H9 (cell line): ENCODE measurements around the gene MRPL37. TPM values are rescaled to one million over a fixed set of nuclear protein-coding genes. Genes with fewer than 3 reads are reported as not detected.
A peak's percentile ranks its signal among the peaks of the same experiment; 100 is the strongest.

Experiments used
- DNase-seq: peaks from one replicate; pipeline ENCODE4 v3.0.0-alpha.2; 2017
- H2AFZ ChIP-seq: one replicate; pipeline ENCODE4 v1.6.1; 2013; ENCODE audit warnings: mild to moderate bottlenecking, low read length, control low read depth, moderate library complexity
- H2AK5ac ChIP-seq: 2 replicates; pipeline ENCODE4 v1.6.1; 2013; ENCODE audit warnings: low read length, control low read depth, mixed read lengths; ENCODE audit not compliant: insufficient read length
- H2BK120ac ChIP-seq: one replicate; pipeline ENCODE4 v1.6.1; 2013; ENCODE audit warnings: low read depth, mild to moderate bottlenecking, low read length, control low read depth, inconsistent platforms; ENCODE audit not compliant: poor library complexity, severe bottlenecking
- H2BK12ac ChIP-seq: 2 replicates; pipeline ENCODE4 v1.6.1; 2013; ENCODE audit warnings: low read length, control low read depth, mixed read lengths, low read depth; ENCODE audit not compliant: insufficient read length
- H2BK15ac ChIP-seq: 2 replicates; pipeline ENCODE4 v1.6.1; 2013; ENCODE audit warnings: low read depth, low read length, control low read depth
- H2BK20ac ChIP-seq: one replicate; pipeline ENCODE4 v1.6.1; 2013; ENCODE audit warnings: low read depth, mild to moderate bottlenecking, low read length, control low read depth, inconsistent platforms; ENCODE audit not compliant: poor library complexity, severe bottlenecking
- H2BK5ac ChIP-seq: 2 replicates; pipeline ENCODE4 v1.6.1; 2013; ENCODE audit warnings: low read length, control low read depth, mixed read lengths; ENCODE audit not compliant: insufficient read length
- H3K14ac ChIP-seq: 2 replicates; pipeline ENCODE4 v1.6.1; 2013; ENCODE audit warnings: low read length, control low read depth; ENCODE audit not compliant: insufficient read depth
- H3K18ac ChIP-seq: 2 replicates; pipeline ENCODE4 v1.6.1; 2013; ENCODE audit warnings: low read depth, mild to moderate bottlenecking, mixed read lengths, low read length, control low read depth; ENCODE audit not compliant: insufficient read length
- H3K23ac ChIP-seq: 2 replicates; pipeline ENCODE4 v1.6.1; 2013; ENCODE audit warnings: low read length, control low read depth, mixed read lengths, low read depth; ENCODE audit not compliant: insufficient read length
- H3K23me2 ChIP-seq: 2 replicates; pipeline ENCODE4 v1.6.1; 2013; ENCODE audit warnings: low read depth, mild to moderate bottlenecking, mixed read lengths, low read length, control low read depth; ENCODE audit not compliant: insufficient read length, poor library complexity, severe bottlenecking
- H3K27ac ChIP-seq: 2 replicates; pipeline ENCODE4 v1.5.1; 2013; ENCODE audit warnings: low read length, control low read depth, mixed read lengths, low read depth; ENCODE audit not compliant: insufficient read length
- H3K27me3 ChIP-seq: 2 replicates; pipeline ENCODE4 v1.6.1; 2013; ENCODE audit warnings: low read length, control low read depth, inconsistent platforms; ENCODE audit not compliant: insufficient read depth
- H3K4ac ChIP-seq: 2 replicates; pipeline ENCODE4 v1.6.1; 2013; ENCODE audit warnings: low read depth, mild to moderate bottlenecking, control low read depth, inconsistent platforms, low read length, moderate library complexity
- H3K4me1 ChIP-seq: 2 replicates; pipeline ENCODE4 v1.6.1; 2013; ENCODE audit warnings: low read length, control low read depth, inconsistent platforms; ENCODE audit not compliant: insufficient read depth
- H3K4me2 ChIP-seq: 2 replicates; pipeline ENCODE4 v1.6.1; 2013; ENCODE audit warnings: low read length, control low read depth, mixed read lengths; ENCODE audit not compliant: insufficient read length, insufficient read depth
- H3K56ac ChIP-seq: 2 replicates; pipeline ENCODE4 v1.6.1; 2013; ENCODE audit warnings: low read depth, mild to moderate bottlenecking, mixed read lengths, low read length, control low read depth; ENCODE audit not compliant: insufficient read length
- H3K79me1 ChIP-seq: 2 replicates; pipeline ENCODE4 v1.6.1; 2013; ENCODE audit warnings: low read depth, mild to moderate bottlenecking, moderate library complexity, low read length, control low read depth, inconsistent platforms; ENCODE audit not compliant: insufficient read depth, poor library complexity, severe bottlenecking
- H3K79me2 ChIP-seq: 2 replicates; pipeline ENCODE4 v1.6.1; 2013; ENCODE audit warnings: low read length, control low read depth, inconsistent platforms; ENCODE audit not compliant: insufficient read depth
- H3K9ac ChIP-seq: 2 replicates; pipeline ENCODE4 v1.6.1; 2013; ENCODE audit warnings: low read length, control low read depth, mixed read lengths; ENCODE audit not compliant: insufficient read length; ENCODE audit errors: extremely low read depth
- H3K9me3 ChIP-seq: one replicate; pipeline ENCODE4 v1.6.1; 2013; ENCODE audit warnings: low read depth, low read length, inconsistent platforms; ENCODE audit not compliant: control insufficient read depth
- H3T11ph ChIP-seq: one replicate; pipeline ENCODE4 v1.6.1; 2013; ENCODE audit warnings: mild to moderate bottlenecking, low read length, control low read depth, inconsistent platforms
- H4K20me1 ChIP-seq: one replicate; pipeline ENCODE4 v1.6.1; 2013; ENCODE audit not compliant: control insufficient read depth, insufficient read length, insufficient read depth
- H4K5ac ChIP-seq: 2 replicates; pipeline ENCODE4 v1.6.1; 2013; ENCODE audit warnings: low read depth, mild to moderate bottlenecking, mixed read lengths, low read length, control low read depth; ENCODE audit not compliant: insufficient read length
- H4K8ac ChIP-seq: replicated peaks from 2 replicates; pipeline ENCODE4 v1.6.1; 2013; ENCODE audit warnings: low read length, control low read depth, mixed read lengths, low read depth; ENCODE audit not compliant: insufficient read length
- H4K91ac ChIP-seq: 2 replicates; pipeline ENCODE4 v1.6.1; 2013; ENCODE audit warnings: low read depth, mild to moderate bottlenecking, moderate library complexity, mixed read lengths, low read length, control low read depth; ENCODE audit not compliant: insufficient read length
- H3K27ac Mint-ChIP-seq, 3 experiments: 2 replicates in 2 of 3; 3 replicates in 1 of 3; pipeline ENCODE4 v1.8.0; 2020 to 2021; ENCODE audit warnings: mixed read lengths in 3 of 3, mild to moderate bottlenecking in 1 of 3, moderate library complexity in 1 of 3
- H3K27me3 Mint-ChIP-seq: 2 replicates; pipeline ENCODE4 v1.8.0; 2021; ENCODE audit warnings: low read depth, mild to moderate bottlenecking, moderate library complexity, mixed read lengths
- H3K36me3 Mint-ChIP-seq, 3 experiments: 2 replicates in 2 of 3; 3 replicates in 1 of 3; pipeline ENCODE4 v1.8.0; 2020 to 2021; ENCODE audit warnings: low read depth in 3 of 3, mixed read lengths in 3 of 3; ENCODE audit not compliant: insufficient read depth in 1 of 3
- H3K4me1 Mint-ChIP-seq, 2 experiments: 2 replicates each; pipeline ENCODE4 v1.8.0; 2020; ENCODE audit warnings: mixed read lengths in 2 of 2
- H3K4me3 Mint-ChIP-seq, 2 experiments: 2 replicates in 1 of 2; 3 replicates in 1 of 2; pipeline ENCODE4 v1.8.0; 2020 to 2021; ENCODE audit warnings: mild to moderate bottlenecking in 2 of 2, mixed read lengths in 2 of 2, moderate library complexity in 1 of 2
- H3K9me3 Mint-ChIP-seq, 2 experiments: 2 replicates in 1 of 2; 3 replicates in 1 of 2; pipeline ENCODE4 v1.8.0; 2020; ENCODE audit warnings: mild to moderate bottlenecking in 2 of 2, mixed read lengths in 2 of 2, moderate library complexity in 1 of 2
- WGBS: extraction: QIAGEN DNeasy Blood & Tissue Kit; methylation state at CpG from one replicate; pipeline ENCODE4 v1.1.7; 2013; ENCODE audit warnings: missing lambda C conversion rate, low lambda C conversion rate, mixed read lengths; ENCODE audit not compliant: insufficient read length; ENCODE audit errors: extremely low coverage; 5-methylcytosine and 5-hydroxymethylcytosine counted together
- total RNA-seq: library from RNA; stranded (reverse); gene quantifications from 2 replicates; pipeline ENCODE4 v1.2.1, GENCODE V29; 2021
- TF ChIP-seq, protein P1 (sequence below): fragments of 200-600 bp; sonication (generic); conservative IDR thresholded peaks from 3 replicates; pipeline ENCODE4 v1.8.0; 2021; ENCODE audit warnings: antibody characterized with exemption, mild to moderate bottlenecking

MRPL37 gene
- total RNA-seq, 1 experiment from 2014 or later = 123 TPM

- peak overlapping the region; percentile 32 to 69 (median 68); a peak in 3 of 7 replicates for H3K27ac Mint-ChIP-seq
- H3K9me3 Mint-ChIP-seq = no peaks in the 10 kb centered on the region
- H2BK120ac ChIP-seq = no peak overlapping the region
- H2BK20ac ChIP-seq = no peak overlapping the region
- H2BK15ac ChIP-seq = no peak overlapping the region
- peaks cover 3 to 28% (median 23%) of the 10 kb centered on the region in 3 experiments; a peak in 6 of 7 replicates for H3K36me3 Mint-ChIP-seq
- no peak overlapping the region for H2BK5ac ChIP-seq
- no peak overlapping the region for H2AK5ac ChIP-seq
- no peak overlapping the region for H3K4me2 ChIP-seq
- no peak for DNase-seq
- no peak overlapping the region for H2BK12ac ChIP-seq
- H3K9me3 ChIP-seq = no peaks in the 10 kb centered on the region
- H3K4me1 ChIP-seq = no peaks in the 10 kb centered on the region; the same call in 1 of the 2 replicates
- H3K27ac ChIP-seq = no peak overlapping the region
- no peaks in the 10 kb centered on the region for H3K23me2 ChIP-seq
- no peak overlapping the region for H3K9ac ChIP-seq
- no peak overlapping the region for H3K4me3 Mint-ChIP-seq
- no peak overlapping the region for H4K8ac ChIP-seq
- no CpG with 5 or more reads among the region's 5 CpGs for WGBS
- no peak overlapping the region for H3T11ph ChIP-seq
- H3K79me2 ChIP-seq = no peaks in the 10 kb centered on the region
- H3K4ac ChIP-seq = no peak overlapping the region
- no peak overlapping the region for H3K18ac ChIP-seq
- no peaks in the 10 kb centered on the region for H3K27me3 Mint-ChIP-seq
- H3K4me1 Mint-ChIP-seq = peaks cover 27 to 31% of the 10 kb centered on the region in 2 experiments
- H3K79me1 ChIP-seq = no peaks in the 10 kb centered on the region
- H4K91ac ChIP-seq = no peak overlapping the region
- H3K14ac ChIP-seq = no peak overlapping the region; the same call in 1 of the 2 replicates
- no peaks in the 10 kb centered on the region for H3K27me3 ChIP-seq
- TF ChIP-seq, protein P1, sequence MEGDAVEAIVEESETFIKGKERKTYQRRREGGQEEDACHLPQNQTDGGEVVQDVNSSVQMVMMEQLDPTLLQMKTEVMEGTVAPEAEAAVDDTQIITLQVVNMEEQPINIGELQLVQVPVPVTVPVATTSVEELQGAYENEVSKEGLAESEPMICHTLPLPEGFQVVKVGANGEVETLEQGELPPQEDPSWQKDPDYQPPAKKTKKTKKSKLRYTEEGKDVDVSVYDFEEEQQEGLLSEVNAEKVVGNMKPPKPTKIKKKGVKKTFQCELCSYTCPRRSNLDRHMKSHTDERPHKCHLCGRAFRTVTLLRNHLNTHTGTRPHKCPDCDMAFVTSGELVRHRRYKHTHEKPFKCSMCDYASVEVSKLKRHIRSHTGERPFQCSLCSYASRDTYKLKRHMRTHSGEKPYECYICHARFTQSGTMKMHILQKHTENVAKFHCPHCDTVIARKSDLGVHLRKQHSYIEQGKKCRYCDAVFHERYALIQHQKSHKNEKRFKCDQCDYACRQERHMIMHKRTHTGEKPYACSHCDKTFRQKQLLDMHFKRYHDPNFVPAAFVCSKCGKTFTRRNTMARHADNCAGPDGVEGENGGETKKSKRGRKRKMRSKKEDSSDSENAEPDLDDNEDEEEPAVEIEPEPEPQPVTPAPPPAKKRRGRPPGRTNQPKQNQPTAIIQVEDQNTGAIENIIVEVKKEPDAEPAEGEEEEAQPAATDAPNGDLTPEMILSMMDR = no peak
- no peak overlapping the region for H4K5ac ChIP-seq
- no peak overlapping the region for H2AFZ ChIP-seq
- peaks cover 3% of the 10 kb centered on the region for H4K20me1 ChIP-seq
- H3K23ac ChIP-seq = no peak overlapping the region
- H3K56ac ChIP-seq = no peak overlapping the region
Observed at GRCh38 chr1:54253480-54253879, 53.5 kb downstream of the MRPL37 start.
